GM12865 (cell line): ENCODE measurements around the gene VN1R5.

ENCODE experiments used
- DNase-seq: peaks from one replicate; pipeline ENCODE4 v3.0.0; 2010; ENCODE audit warnings: low read depth
- H3K4me3 ChIP-seq: 2 replicates; pipeline ENCODE4 v1.5.1; 2011; ENCODE audit warnings: mild to moderate bottlenecking, low read depth, low read length, control low read depth
- CTCF ChIP-seq: IDR thresholded peaks from 2 replicates; pipeline ENCODE4 v1.5.1; 2011; ENCODE audit warnings: low read length, control low read depth, low read depth, inconsistent platforms; ENCODE audit not compliant: insufficient read depth; ENCODE audit errors: missing control alignments

The VN1R5 gene

GRCh38 chr1:247298701-247299100 is 42.8 kb downstream of the VN1R5 start:
- no peak for DNase-seq
- no peak for TF ChIP-seq CTCF
- H3K4me3 ChIP-seq: no peak overlapping the region

- no peak for DNase-seq
- no peak for TF ChIP-seq CTCF
- no peak overlapping the region for H3K4me3 ChIP-seq
Observed at GRCh38 chr1:247299723-247300381, 44.0 kb downstream of the VN1R5 start.

- no peak overlapping the region for H3K4me3 ChIP-seq
- no peak for DNase-seq
- TF ChIP-seq CTCF: no peak
Observed at GRCh38 chr1:247300491-247301175, 44.8 kb downstream of the VN1R5 start.

- H3K4me3 ChIP-seq: no peak overlapping the region
- DNase-seq: no peak
- no peak for TF ChIP-seq CTCF
Observed at GRCh38 chr1:247301176-247301540, 45.3 kb downstream of the VN1R5 start.

- DNase-seq: no peak
- no peak for TF ChIP-seq CTCF
- H3K4me3 ChIP-seq: no peak overlapping the region
Observed at GRCh38 chr1:247303216-247303615, 47.3 kb downstream of the VN1R5 start.

- no peak for DNase-seq
- TF ChIP-seq CTCF: no peak
Observed at GRCh38 chr1:247304031-247304430, 48.2 kb downstream of the VN1R5 start.

More at GRCh38 chr1:247304031-247304430, 48.2 kb downstream of the VN1R5 start:
- no peak overlapping the region for H3K4me3 ChIP-seq
